B cell (primary cell): ENCODE results near the gene EYS. TPM values are rescaled to one million over a fixed set of nuclear protein-coding genes. Genes with fewer than 3 reads are reported as not detected.

ENCODE experiments used
- ATAC-seq: fragments of 200-7000 bp; cut with Tn5 transposase; one replicate; pipeline ENCODE4 v1.10.0; 2021; ENCODE audit warnings: low read depth, mild to moderate bottlenecking, moderate number of reproducible peaks, moderate library complexity
- CTCF ChIA-PET: fragments of 350-600 bp; sonication (Branson Sonifier 250); formaldehyde crosslinking; loops from one replicate; lab custom pipeline; 2021; ENCODE audit warnings: antibody characterized with exemption, inconsistent platforms; lab: Charles Lee
- POLR2A ChIA-PET: fragments of 350-600 bp; sonication (Branson Sonifier 250); formaldehyde crosslinking; loops from one replicate; lab custom pipeline; 2021; ENCODE audit warnings: antibody characterized with exemption; lab: Charles Lee
- DNase-seq: peaks from one replicate; pipeline ENCODE4 v3.0.0; 2013
- H2AFZ ChIP-seq: 2 replicates; pipeline ENCODE4 v1.6.1; 2012; ENCODE audit warnings: mild to moderate bottlenecking, low read depth, low read length; ENCODE audit not compliant: insufficient read depth, poor library complexity, severe bottlenecking
- H3K27ac ChIP-seq, 2 donors: 1 replicate in 1 of 2; 2 replicates in 1 of 2; pipeline ENCODE4 v1.5.1; 2012 to 2013; ENCODE audit warnings: low read length in 2 of 2, mild to moderate bottlenecking in 2 of 2, moderate library complexity in 1 of 2
- H3K27me3 ChIP-seq, 4 experiments: fragments of 200-600 bp in 1 of 4; sonication (generic) in 1 of 4; replicated peaks in 1 of 4; 1 replicate in 2 of 4; 2 replicates in 2 of 4; pipeline versions ENCODE4 v1.6.1 to v1.7.0; 2013 to 2016; ENCODE audit warnings: low read length in 3 of 4, mild to moderate bottlenecking in 2 of 4, mixed read lengths in 1 of 4, moderate library complexity in 1 of 4; ENCODE audit not compliant: insufficient read depth in 4 of 4, control insufficient read depth in 3 of 4; ENCODE audit errors: control extremely low read depth in 1 of 4
- H3K36me3 ChIP-seq, 2 experiments: replicated peaks in 1 of 2; 1 replicate in 1 of 2; 2 replicates in 1 of 2; pipeline versions ENCODE4 v1.6.1 to v1.7.1; 2013; ENCODE audit warnings: low read length in 1 of 2; ENCODE audit not compliant: insufficient read depth in 2 of 2, control insufficient read depth in 1 of 2; ENCODE audit errors: control extremely low read depth in 1 of 2, extremely low read depth in 1 of 2
- H3K4me1 ChIP-seq, 2 donors: fragments of 200-600 bp in 1 of 2; sonication (generic) in 1 of 2; 1 replicate in 1 of 2; 2 replicates in 1 of 2; pipeline versions ENCODE4 v1.5.1 to v1.6.1; 2013 to 2017; ENCODE audit warnings: low read length in 2 of 2; ENCODE audit not compliant: control insufficient read depth in 2 of 2, insufficient read depth in 2 of 2
- H3K4me2 ChIP-seq: replicated peaks from 2 replicates; pipeline ENCODE3; 2012; ENCODE audit warnings: mild to moderate bottlenecking, low read depth, low read length; ENCODE audit not compliant: poor library complexity, severe bottlenecking
- H3K4me3 ChIP-seq, 5 experiments: fragments of 200-600 bp in 1 of 5; sonication (generic) in 1 of 5; 1 replicate in 3 of 5; 2 replicates in 2 of 5; pipeline versions ENCODE4 v1.5.1 to v1.7.0; 2011 to 2016; ENCODE audit warnings: low read length in 4 of 5, mild to moderate bottlenecking in 4 of 5, low read depth in 2 of 5, control low read depth in 1 of 5, moderate library complexity in 1 of 5; ENCODE audit not compliant: insufficient read depth in 1 of 5; ENCODE audit errors: control extremely low read depth in 1 of 5, extremely low read depth in 1 of 5
- H3K79me2 ChIP-seq: fragments of 200-600 bp; sonication (generic); one replicate; pipeline ENCODE4 v1.6.0; 2016; ENCODE audit warnings: low read length; ENCODE audit not compliant: control insufficient read depth, insufficient read depth
- H3K9ac ChIP-seq: fragments of 200-600 bp; sonication (generic); 2 replicates; pipeline ENCODE4 v1.6.1; 2017; ENCODE audit warnings: mild to moderate bottlenecking, low read length, moderate library complexity
- H3K9me3 ChIP-seq, 3 donors: one replicate each; pipeline versions ENCODE4 v1.6.1 to v1.7.1; 2013; ENCODE audit warnings: low read length in 2 of 3; ENCODE audit not compliant: control insufficient read depth in 2 of 3, insufficient read depth in 1 of 3; ENCODE audit errors: control extremely low read depth in 1 of 3
- H4K20me1 ChIP-seq: 2 replicates; pipeline ENCODE4 v1.6.0; 2012; ENCODE audit warnings: mild to moderate bottlenecking, low read length; ENCODE audit not compliant: insufficient read depth, control insufficient read depth, poor library complexity, severe bottlenecking
- H3K27ac Mint-ChIP-seq: one replicate; pipeline ENCODE4 v1.8.0; 2021; ENCODE audit warnings: mixed read lengths
- H3K27me3 Mint-ChIP-seq: one replicate; pipeline ENCODE4 v1.8.0; 2021; ENCODE audit warnings: mixed read lengths
- H3K4me1 Mint-ChIP-seq: one replicate; pipeline ENCODE4 v1.8.0; 2021; ENCODE audit warnings: mixed read lengths
- H3K4me3 Mint-ChIP-seq: one replicate; pipeline ENCODE4 v1.8.0; 2021; ENCODE audit warnings: mixed read lengths
- H3K9me3 Mint-ChIP-seq: one replicate; pipeline ENCODE4 v1.8.0; 2022; ENCODE audit warnings: mixed read lengths; ENCODE audit not compliant: insufficient read depth
- EZH2 ChIP-seq: IDR thresholded peaks from 2 replicates; pipeline ENCODE4 v1.6.1; 2012; ENCODE audit warnings: borderline replicate concordance, low read depth, mild to moderate bottlenecking, moderate library complexity, low read length; ENCODE audit not compliant: insufficient read depth, poor library complexity, severe bottlenecking
- WGBS: methylation state at CpG from one replicate; pipeline ENCODE4 v1.1.5; 2013; ENCODE audit warnings: missing lambda C conversion rate; ENCODE audit not compliant: insufficient coverage; 5-methylcytosine and 5-hydroxymethylcytosine counted together
- intact Hi-C: fragments of 100-400 bp; cut with micrococcal nuclease; formaldehyde crosslinking; loops from one replicate; pipeline ENCODE4 v1.10.0; 2022
- polyA plus RNA-seq: library from polyadenylated mRNA; depleted of rRNA; stranded (reverse); fragments of >200 nt; gene quantifications from 2 replicates; pipeline ENCODE4 v1.2.3, GENCODE V29; 2012
- total RNA-seq, 2 donors: library from RNA; stranded (reverse); fragments of 120-200 nt in 1 of 2; gene quantifications; 1 replicate in 1 of 2; 2 replicates in 1 of 2; pipeline versions ENCODE4 v1.2.3 to v1.2.4, GENCODE V29; 2013 to 2022
- TF ChIP-seq, protein P1 (sequence below): fragments of 200-600 bp; IDR thresholded peaks from one replicate; pipeline ENCODE4 v1.8.0; 2022; ENCODE audit warnings: antibody characterized with exemption, mild to moderate bottlenecking

The EYS gene
- total and polyA plus RNA-seq, 2 donors (not counting 1 experiment from before 2014, with no cell fraction given), result not detected

DNA sequence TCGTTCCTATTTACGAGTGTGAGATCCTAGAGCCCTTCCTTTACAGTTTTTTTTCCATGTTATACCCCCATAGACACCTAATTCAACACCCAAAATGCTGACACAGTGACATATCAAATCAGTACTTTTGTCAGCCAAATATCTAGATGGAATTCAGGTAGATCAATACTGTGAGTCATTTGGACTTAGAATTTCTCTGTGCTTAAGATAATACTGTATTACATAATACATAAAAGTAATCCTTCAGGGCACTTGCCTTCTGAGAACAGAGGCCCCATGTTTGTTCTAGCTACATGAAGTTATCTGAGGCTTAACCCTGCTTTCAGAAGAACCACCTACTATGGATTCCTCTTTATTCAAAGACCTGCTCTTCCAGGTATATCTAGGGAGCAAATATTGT, 1448.3 kb downstream of the EYS start:
- H3K4me3 Mint-ChIP-seq, result no peak overlapping the region

DNA sequence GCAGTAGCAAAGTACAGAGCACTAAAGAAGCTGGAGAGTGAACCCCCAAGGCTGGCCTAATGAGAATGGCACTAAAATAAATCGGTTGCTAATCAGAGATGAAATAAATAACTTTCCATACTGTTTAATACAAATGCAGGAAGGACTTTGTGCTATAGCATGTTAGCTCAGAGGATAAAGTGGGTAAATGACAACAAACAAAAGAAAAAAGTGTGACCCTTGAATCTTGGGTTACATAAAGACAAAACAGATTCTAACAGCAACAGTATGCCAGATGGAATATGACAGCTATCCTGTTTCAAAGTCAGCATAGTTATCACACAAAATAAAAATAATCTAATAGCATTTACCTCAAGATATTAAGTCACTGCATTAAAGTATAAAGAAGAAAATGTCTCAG, 1448.7 kb downstream of the EYS start:
- TF ChIP-seq, protein P1, sequence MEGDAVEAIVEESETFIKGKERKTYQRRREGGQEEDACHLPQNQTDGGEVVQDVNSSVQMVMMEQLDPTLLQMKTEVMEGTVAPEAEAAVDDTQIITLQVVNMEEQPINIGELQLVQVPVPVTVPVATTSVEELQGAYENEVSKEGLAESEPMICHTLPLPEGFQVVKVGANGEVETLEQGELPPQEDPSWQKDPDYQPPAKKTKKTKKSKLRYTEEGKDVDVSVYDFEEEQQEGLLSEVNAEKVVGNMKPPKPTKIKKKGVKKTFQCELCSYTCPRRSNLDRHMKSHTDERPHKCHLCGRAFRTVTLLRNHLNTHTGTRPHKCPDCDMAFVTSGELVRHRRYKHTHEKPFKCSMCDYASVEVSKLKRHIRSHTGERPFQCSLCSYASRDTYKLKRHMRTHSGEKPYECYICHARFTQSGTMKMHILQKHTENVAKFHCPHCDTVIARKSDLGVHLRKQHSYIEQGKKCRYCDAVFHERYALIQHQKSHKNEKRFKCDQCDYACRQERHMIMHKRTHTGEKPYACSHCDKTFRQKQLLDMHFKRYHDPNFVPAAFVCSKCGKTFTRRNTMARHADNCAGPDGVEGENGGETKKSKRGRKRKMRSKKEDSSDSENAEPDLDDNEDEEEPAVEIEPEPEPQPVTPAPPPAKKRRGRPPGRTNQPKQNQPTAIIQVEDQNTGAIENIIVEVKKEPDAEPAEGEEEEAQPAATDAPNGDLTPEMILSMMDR, result no peak
- no peak for TF ChIP-seq EZH2
- Histone ChIP-seq H3K27ac (no peak overlapping the region), H3K79me2 (no peaks in the 10 kb centered on the region), H3K4me1 (no peaks in the 10 kb centered on the region), H3K9ac (no peak overlapping the region), H2AFZ (no peak overlapping the region), H4K20me1 (no peaks in the 10 kb centered on the region), H3K36me3 (no peaks in the 10 kb centered on the region), H3K9me3 (no peaks in the 10 kb centered on the region), H3K27me3 (no peaks in the 10 kb centered on the region), H3K4me3 (no peak overlapping the region), H3K4me2 (no peak overlapping the region)
- H3K27ac Mint-ChIP-seq, result no peak overlapping the region
- H3K9me3 Mint-ChIP-seq, result no peaks in the 10 kb centered on the region
- ATAC-seq (no peak), DNase-seq (no peak)
- intact Hi-C loops, result no loop called here
- no CpG with 5 or more reads among the region's 1 CpG for WGBS
- ChIA-PET POLR2A (no interaction called here), CTCF (no interaction called here)
- H3K4me3 Mint-ChIP-seq, result no peak overlapping the region
- no peaks in the 10 kb centered on the region for H3K4me1 Mint-ChIP-seq
- H3K27me3 Mint-ChIP-seq, result no peaks in the 10 kb centered on the region

More for the DNA sequence above, 1448.3 kb downstream of the EYS start:
- intact Hi-C loops, result no loop called here
- TF ChIP-seq, protein P1, result no peak
- TF ChIP-seq EZH2, result no peak
- Histone ChIP-seq H3K4me2 (no peak overlapping the region), H3K9me3 (no peaks in the 10 kb centered on the region), H4K20me1 (no peaks in the 10 kb centered on the region), H3K36me3 (no peaks in the 10 kb centered on the region), H3K27ac (no peak overlapping the region), H3K9ac (no peak overlapping the region), H3K4me3 (no peak overlapping the region), H3K27me3 (no peaks in the 10 kb centered on the region), H2AFZ (no peak overlapping the region), H3K79me2 (no peaks in the 10 kb centered on the region), H3K4me1 (no peaks in the 10 kb centered on the region)
- DNase-seq, result no peak
- H3K9me3 Mint-ChIP-seq, result no peaks in the 10 kb centered on the region
- no peak for ATAC-seq
- no peak overlapping the region for H3K27ac Mint-ChIP-seq
- ChIA-PET CTCF (no interaction called here), POLR2A (no interaction called here)
- no CpG with 5 or more reads among the region's 2 CpGs for WGBS
- H3K27me3 Mint-ChIP-seq, result no peaks in the 10 kb centered on the region
- no peaks in the 10 kb centered on the region for H3K4me1 Mint-ChIP-seq
